SJCRH30 (cell line): ENCODE measurements around the gene METTL6. TPM values are rescaled to one million over a fixed set of nuclear protein-coding genes. Genes with fewer than 3 reads are reported as not detected.
"Not testable (repeated sequence)": the region's sequence is repeated elsewhere in the genome, so short reads cannot be mapped to it uniquely, and the experiment has no call there.

Experiments used
- DNase-seq, 2 experiments: peaks; one replicate each; pipeline ENCODE4 v3.0.0-alpha.2; 2015 to 2020
- H3K27ac ChIP-seq: fragments of 250-450 bp; sonication (Bioruptor Pico); 2 replicates; pipeline ENCODE4 v1.5.1; 2020; ENCODE audit warnings: mild to moderate bottlenecking, moderate library complexity
- H3K27me3 ChIP-seq: fragments of 250-450 bp; sonication (Bioruptor Pico); 2 replicates; pipeline ENCODE4 v1.5.1; 2020; ENCODE audit warnings: mild to moderate bottlenecking, moderate library complexity
- H3K36me3 ChIP-seq: fragments of 250-450 bp; sonication (Bioruptor Pico); 2 replicates; pipeline ENCODE4 v1.5.1; 2020; ENCODE audit warnings: mild to moderate bottlenecking, moderate library complexity
- H3K4me1 ChIP-seq: fragments of 250-450 bp; sonication (Bioruptor Pico); 2 replicates; pipeline ENCODE4 v1.5.1; 2020; ENCODE audit warnings: mild to moderate bottlenecking, moderate library complexity
- H3K4me3 ChIP-seq: fragments of 250-450 bp; sonication (Bioruptor Pico); 2 replicates; pipeline ENCODE4 v1.5.1; 2020; ENCODE audit warnings: mild to moderate bottlenecking, moderate library complexity
- H3K9me3 ChIP-seq: fragments of 250-450 bp; sonication (Bioruptor Pico); replicated peaks from 2 replicates; pipeline ENCODE4 v1.5.1; 2020; ENCODE audit warnings: mild to moderate bottlenecking, moderate library complexity
- total RNA-seq: library from RNA; depleted of rRNA; stranded (reverse); fragments of >200 nt; shearing (Covaris generic); gene quantifications from 2 replicates; pipeline ENCODE4 v1.2.3, GENCODE V29; 2014; rRNA removed

Gene METTL6
- total RNA-seq = 23.8 TPM in 2 replicates

- Histone ChIP-seq H3K4me3 (peak within 1 kb of the TSS; percentile 96), H3K9me3 (no peaks in the 10 kb centered on the region), H3K36me3 (peaks cover 20% of the 10 kb centered on the region), H3K4me1 (peaks cover 4% of the 10 kb centered on the region; the same call in 1 of the 2 replicates), H3K27me3 (no peaks in the 10 kb centered on the region), H3K27ac (peak within 1 kb of the TSS; percentile 80)
- DNase-seq = peak; percentile 81 to 83
These were observed at the start of gene METTL6, which contains the start of gene EAF1 for GRCh38 chr3:15427182-15427880. Gene METTL6, minus strand, starts transcription at chr3:15427544. Its CDS starts 1,033 bp downstream, at chr3:15426511. Gene EAF1, plus strand, starts transcription at chr3:15427598. Its CDS starts 182 bp downstream, at chr3:15427780.

GRCh38 chr3:15476378-15476777 is 49.0 kb upstream of the METTL6 start:
- no peaks in the 10 kb centered on the region for H3K4me1 ChIP-seq
- H3K27me3 ChIP-seq = no peaks in the 10 kb centered on the region
- H3K36me3 ChIP-seq = no peaks in the 10 kb centered on the region
- DNase-seq = no peak
- no peak overlapping the region for H3K27ac ChIP-seq
- H3K4me3 ChIP-seq = no peak overlapping the region
- H3K9me3 ChIP-seq = no peaks in the 10 kb centered on the region

- Histone ChIP-seq H3K9me3 (no peaks in the 10 kb centered on the region), H3K4me1 (no peaks in the 10 kb centered on the region), H3K27ac (no peak overlapping the region), H3K4me3 (no peak overlapping the region), H3K36me3 (no peaks in the 10 kb centered on the region), H3K27me3 (no peaks in the 10 kb centered on the region)
- DNase-seq = no peak
These were observed 47.8 kb upstream of the METTL6 start for GRCh38 chr3:15475161-15475560.

GRCh38 chr3:15471861-15472260 is 44.5 kb upstream of the METTL6 start:
- DNase-seq = no peak
- no peaks in the 10 kb centered on the region for H3K4me1 ChIP-seq
- no peak overlapping the region for H3K4me3 ChIP-seq
- H3K9me3 ChIP-seq = no peaks in the 10 kb centered on the region
- H3K36me3 ChIP-seq = no peaks in the 10 kb centered on the region
- no peak overlapping the region for H3K27ac ChIP-seq
- no peaks in the 10 kb centered on the region for H3K27me3 ChIP-seq

GRCh38 chr3:15470849-15471248 is 43.5 kb upstream of the METTL6 start:
- no peaks in the 10 kb centered on the region for H3K4me1 ChIP-seq
- no peak for DNase-seq
- no peak overlapping the region for H3K27ac ChIP-seq
- H3K9me3 ChIP-seq = no peaks in the 10 kb centered on the region
- no peak overlapping the region for H3K4me3 ChIP-seq
- no peaks in the 10 kb centered on the region for H3K36me3 ChIP-seq
- no peaks in the 10 kb centered on the region for H3K27me3 ChIP-seq

- no peak for DNase-seq
- no peaks in the 10 kb centered on the region for H3K9me3 ChIP-seq
- H3K4me1 ChIP-seq = no peaks in the 10 kb centered on the region
- H3K27me3 ChIP-seq = no peaks in the 10 kb centered on the region
- no peak overlapping the region for H3K27ac ChIP-seq
- H3K36me3 ChIP-seq = no peaks in the 10 kb centered on the region
- no peak overlapping the region for H3K4me3 ChIP-seq
These were observed 42.9 kb upstream of the METTL6 start for GRCh38 chr3:15470261-15470660.

- Histone ChIP-seq H3K4me3 (no peak overlapping the region), H3K9me3 (no peaks in the 10 kb centered on the region), H3K36me3 (no peaks in the 10 kb centered on the region), H3K27ac (no peak overlapping the region), H3K4me1 (no peaks in the 10 kb centered on the region), H3K27me3 (no peaks in the 10 kb centered on the region)
- DNase-seq = no peak
These were observed 40.2 kb upstream of the METTL6 start for GRCh38 chr3:15467227-15468181.

- DNase-seq = no peak
- no peak overlapping the region for H3K4me3 ChIP-seq
- H3K36me3 ChIP-seq = no peaks in the 10 kb centered on the region
- no peak overlapping the region for H3K27ac ChIP-seq
- no peaks in the 10 kb centered on the region for H3K4me1 ChIP-seq
- no peaks in the 10 kb centered on the region for H3K9me3 ChIP-seq
- H3K27me3 ChIP-seq = no peaks in the 10 kb centered on the region
These were observed 38.7 kb upstream of the METTL6 start for GRCh38 chr3:15465876-15466585.

- Histone ChIP-seq H3K4me3 (no peak overlapping the region), H3K36me3 (no peaks in the 10 kb centered on the region), H3K9me3 (no peaks in the 10 kb centered on the region), H3K27ac (no peak overlapping the region), H3K27me3 (no peaks in the 10 kb centered on the region), H3K4me1 (no peaks in the 10 kb centered on the region)
- DNase-seq = no peak
These were observed 35.1 kb upstream of the METTL6 start for GRCh38 chr3:15462451-15462850.

GRCh38 chr3:15460891-15461531 is 33.7 kb upstream of the METTL6 start:
- no peak for DNase-seq
- H3K27ac ChIP-seq = no peak overlapping the region
- H3K4me1 ChIP-seq = no peaks in the 10 kb centered on the region
- no peaks in the 10 kb centered on the region for H3K36me3 ChIP-seq
- no peaks in the 10 kb centered on the region for H3K27me3 ChIP-seq
- H3K9me3 ChIP-seq = no peaks in the 10 kb centered on the region
- H3K4me3 ChIP-seq = no peak overlapping the region

GRCh38 chr3:15458212-15458780 is 31.0 kb upstream of the METTL6 start:
- Histone ChIP-seq H3K4me3 (no peak overlapping the region), H3K27me3 (no peaks in the 10 kb centered on the region), H3K4me1 (no peaks in the 10 kb centered on the region), H3K36me3 (no peaks in the 10 kb centered on the region), H3K27ac (no peak overlapping the region), H3K9me3 (no peaks in the 10 kb centered on the region)
- DNase-seq = no peak

GRCh38 chr3:15456915-15457314 is 29.6 kb upstream of the METTL6 start:
- not testable (repeated sequence) for H3K4me3 ChIP-seq, DNase-seq, H3K36me3 ChIP-seq, H3K4me1 ChIP-seq, H3K27ac ChIP-seq, H3K27me3 ChIP-seq, H3K9me3 ChIP-seq

GRCh38 chr3:15456321-15456720 is 29.0 kb upstream of the METTL6 start:
- Histone ChIP-seq H3K27me3 (no peaks in the 10 kb centered on the region), H3K27ac (no peak overlapping the region), H3K9me3 (no peaks in the 10 kb centered on the region), H3K36me3 (no peaks in the 10 kb centered on the region), H3K4me1 (no peaks in the 10 kb centered on the region), H3K4me3 (no peak overlapping the region)
- no peak for DNase-seq

GRCh38 chr3:15455756-15456155 is 28.4 kb upstream of the METTL6 start:
- Histone ChIP-seq H3K27ac (no peak overlapping the region), H3K9me3 (no peaks in the 10 kb centered on the region), H3K4me3 (no peak overlapping the region), H3K27me3 (no peaks in the 10 kb centered on the region), H3K4me1 (no peaks in the 10 kb centered on the region), H3K36me3 (no peaks in the 10 kb centered on the region)
- no peak for DNase-seq
